Measurements from ENCODE around the gene MARVELD1. TPM values are rescaled to one million over a fixed set of nuclear protein-coding genes. Genes with fewer than 3 reads are reported as not detected.
A peak's percentile ranks its signal among the peaks of the same experiment; 100 is the strongest.

The MARVELD1 gene
- total RNA-seq, 4 donors from 2014 or later: 16.7 to 23.0 (median 21.3) TPM

- ATAC-seq (ENCODE audit: low FRiP score): peak; percentile 33
- peak; percentile 68 for DNase-seq (ENCODE audit: low spot score)
- peak in 1 of 3 donors; percentile 14 for TF ChIP-seq CTCF (IDR thresholded peaks at IDR 0.05)
Observed at GRCh38 chr10:97708976-97709946, 4.3 kb upstream of the MARVELD1 start.

GRCh38 chr10:97711640-97712572 is 1.6 kb upstream of the MARVELD1 start:
- TF ChIP-seq CTCF (IDR thresholded peaks at IDR 0.05): no peak
- DNase-seq (ENCODE audit: low spot score) (no peak), ATAC-seq (ENCODE audit: low FRiP score) (no peak)

- peak; percentile 41 for ATAC-seq (ENCODE audit: low FRiP score)
Observed at GRCh38 chr10:97713826-97714400, 383 bp downstream of the MARVELD1 start.

GRCh38 chr10:97714401-97715258 is 1.1 kb downstream of the MARVELD1 start:
- ATAC-seq (ENCODE audit: low FRiP score) (peak; percentile 39), DNase-seq (ENCODE audit: low spot score) (no peak)
- TF ChIP-seq CTCF (IDR thresholded peaks at IDR 0.05): no peak

More at GRCh38 chr10:97713826-97714400, 383 bp downstream of the MARVELD1 start:
- DNase-seq (ENCODE audit: low spot score): no peak
- no peak for TF ChIP-seq CTCF (IDR thresholded peaks at IDR 0.05)

- ATAC-seq (ENCODE audit: low FRiP score) (no peak), DNase-seq (ENCODE audit: low spot score) (no peak)
- no peak for TF ChIP-seq CTCF (IDR thresholded peaks at IDR 0.05)
Observed at GRCh38 chr10:97715259-97715874, 1.8 kb downstream of the MARVELD1 start.

All from omental fat pad (tissue), 4 donors.